ENCODE measurements around the gene LTBR.

Gene LTBR

DNA sequence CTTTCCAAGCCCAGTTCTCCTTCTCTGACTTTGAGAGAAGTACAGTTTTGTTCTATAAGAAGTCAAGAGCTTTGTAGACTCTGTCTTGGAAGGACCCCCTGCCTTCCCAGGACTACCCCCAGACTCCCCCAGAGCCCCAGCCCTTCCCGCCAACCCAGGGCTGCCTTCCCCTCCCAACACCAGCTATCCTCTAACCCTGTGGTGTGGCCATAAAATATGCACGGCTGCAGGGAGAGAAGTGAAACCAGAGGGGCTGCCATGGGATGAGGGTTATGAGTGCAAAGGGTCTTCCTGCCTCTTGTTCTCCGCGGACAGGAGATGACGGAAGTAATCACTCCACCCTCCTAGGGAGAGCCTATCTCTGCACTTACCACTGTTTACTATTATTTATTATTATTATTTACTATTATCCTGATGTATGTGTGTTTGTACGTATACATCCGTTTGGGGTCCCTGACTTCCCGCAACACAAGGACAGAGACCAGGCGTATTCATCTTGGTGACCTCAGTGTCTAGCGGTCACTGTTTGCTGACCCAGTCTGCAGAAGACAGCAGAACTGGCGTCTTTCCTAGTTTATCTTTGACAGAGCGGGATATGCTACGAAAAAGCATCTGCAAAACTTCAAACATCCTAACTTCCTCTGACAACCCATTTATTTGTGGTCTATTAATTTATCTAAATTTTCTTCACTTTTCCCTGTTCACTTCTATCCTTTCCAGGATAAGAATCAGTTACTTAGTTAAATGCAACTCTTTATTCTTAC, 5.1 kb upstream of the LTBR start:
- no peak for DNase-seq (ENCODE audit: low spot score)
- TF ChIP-seq, protein P1, sequence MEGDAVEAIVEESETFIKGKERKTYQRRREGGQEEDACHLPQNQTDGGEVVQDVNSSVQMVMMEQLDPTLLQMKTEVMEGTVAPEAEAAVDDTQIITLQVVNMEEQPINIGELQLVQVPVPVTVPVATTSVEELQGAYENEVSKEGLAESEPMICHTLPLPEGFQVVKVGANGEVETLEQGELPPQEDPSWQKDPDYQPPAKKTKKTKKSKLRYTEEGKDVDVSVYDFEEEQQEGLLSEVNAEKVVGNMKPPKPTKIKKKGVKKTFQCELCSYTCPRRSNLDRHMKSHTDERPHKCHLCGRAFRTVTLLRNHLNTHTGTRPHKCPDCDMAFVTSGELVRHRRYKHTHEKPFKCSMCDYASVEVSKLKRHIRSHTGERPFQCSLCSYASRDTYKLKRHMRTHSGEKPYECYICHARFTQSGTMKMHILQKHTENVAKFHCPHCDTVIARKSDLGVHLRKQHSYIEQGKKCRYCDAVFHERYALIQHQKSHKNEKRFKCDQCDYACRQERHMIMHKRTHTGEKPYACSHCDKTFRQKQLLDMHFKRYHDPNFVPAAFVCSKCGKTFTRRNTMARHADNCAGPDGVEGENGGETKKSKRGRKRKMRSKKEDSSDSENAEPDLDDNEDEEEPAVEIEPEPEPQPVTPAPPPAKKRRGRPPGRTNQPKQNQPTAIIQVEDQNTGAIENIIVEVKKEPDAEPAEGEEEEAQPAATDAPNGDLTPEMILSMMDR (IDR thresholded peaks at IDR 0.05; ENCODE audit: borderline replicate concordance, control extremely low read depth, extremely low read depth, insufficient read depth, missing control alignments): no peak
- in situ Hi-C loops (cut with MboI; ENCODE audit: low sequenced_read_pairs, unreplicated experiment): no loop called here

DNA sequence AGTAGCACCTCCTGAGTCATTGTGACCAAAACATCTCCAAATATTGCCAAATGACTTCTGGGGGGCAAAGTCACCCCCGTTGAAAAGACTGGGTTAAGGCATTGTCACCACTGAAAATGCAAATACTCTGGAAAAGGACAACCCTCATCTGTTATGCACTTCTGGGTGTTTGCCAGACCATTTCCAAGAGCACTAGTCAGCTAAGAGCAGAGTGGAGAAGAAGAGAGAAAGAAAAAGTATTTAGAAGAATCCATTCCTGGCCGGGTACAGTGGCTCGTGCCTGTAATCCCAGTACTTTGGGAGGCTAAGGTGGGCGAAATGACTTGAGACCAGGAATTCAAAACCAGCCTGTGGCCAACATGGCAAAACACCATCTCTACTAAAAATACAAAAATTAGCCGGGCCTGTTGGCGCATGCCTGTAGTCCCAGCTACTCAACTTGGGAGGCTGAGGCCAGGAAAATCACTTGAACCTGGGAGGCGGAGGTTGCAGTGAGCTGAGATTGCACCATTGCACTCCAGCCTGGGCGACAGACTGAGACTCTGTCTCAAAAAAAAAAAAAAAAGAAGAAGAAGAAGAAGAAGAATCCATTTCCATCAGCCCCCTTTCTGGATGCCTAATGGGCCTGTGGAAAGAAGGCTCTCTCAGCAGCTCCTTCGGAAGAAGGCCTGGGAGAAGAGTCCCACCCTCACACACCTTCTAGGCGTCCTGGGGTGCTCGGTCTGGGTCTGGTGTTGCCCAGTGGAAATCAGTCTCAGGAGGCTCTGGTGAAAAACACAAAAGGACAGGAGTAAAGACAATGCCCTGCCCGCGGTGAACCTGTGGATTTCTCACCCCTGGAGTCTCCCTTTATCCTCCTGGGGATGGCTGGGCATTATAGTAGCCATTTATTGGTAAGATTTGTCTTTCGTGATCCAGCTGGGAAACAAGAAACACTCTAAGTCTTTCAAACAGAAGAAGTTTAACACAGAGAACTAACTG, 3.5 kb upstream of the LTBR start:
- in situ Hi-C loops (cut with MboI; ENCODE audit: low sequenced_read_pairs, unreplicated experiment): no loop called here
- DNase-seq (ENCODE audit: low spot score): no peak
- TF ChIP-seq, protein P1 (IDR thresholded peaks at IDR 0.05; ENCODE audit: borderline replicate concordance, control extremely low read depth, extremely low read depth, insufficient read depth, missing control alignments): no peak

DNA sequence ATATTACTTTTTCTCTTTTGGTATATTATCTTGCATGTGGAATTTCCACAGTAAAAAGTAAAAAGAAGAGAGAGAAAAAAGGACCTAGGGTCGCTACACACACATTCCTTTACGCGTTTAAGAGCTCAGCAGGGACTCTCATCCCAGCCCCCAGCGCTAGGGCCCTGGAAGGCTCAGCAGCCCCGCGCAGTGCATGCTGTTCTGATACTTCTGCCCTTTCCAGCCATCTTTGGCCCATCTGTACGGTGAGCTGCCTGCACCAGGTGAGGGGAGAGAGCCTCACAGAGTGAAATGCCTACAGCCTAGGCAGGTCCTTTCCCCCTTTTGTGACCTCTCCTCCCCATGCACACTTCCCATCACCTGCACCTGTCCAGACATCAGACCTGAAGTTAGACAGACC, 1.6 kb upstream of the LTBR start:
- DNase-seq (ENCODE audit: low spot score): no peak
- in situ Hi-C loops (cut with MboI; ENCODE audit: low sequenced_read_pairs, unreplicated experiment): no loop called here
- TF ChIP-seq, protein P1 (IDR thresholded peaks at IDR 0.05; ENCODE audit: borderline replicate concordance, control extremely low read depth, extremely low read depth, insufficient read depth, missing control alignments): no peak

DNA sequence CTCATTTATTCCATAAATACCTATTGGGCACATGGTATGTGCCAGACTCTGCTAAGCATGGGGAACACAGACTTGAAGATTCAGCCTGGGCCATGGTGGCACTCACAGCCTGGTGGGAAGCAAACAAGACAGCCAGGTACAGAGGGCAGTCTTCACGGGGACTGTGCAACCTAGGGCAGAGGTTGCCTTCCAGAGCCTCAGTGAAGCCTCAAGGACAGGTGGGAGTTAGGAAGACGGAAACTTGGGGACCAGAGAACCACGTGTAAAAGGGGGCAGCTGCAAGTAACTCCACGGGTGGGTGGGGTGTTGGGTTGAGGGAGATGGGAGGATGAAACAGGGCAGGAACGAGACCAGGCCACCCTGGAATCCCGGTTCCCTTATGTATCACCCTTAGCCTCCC, 980 bp upstream of the LTBR start:
- TF ChIP-seq, protein P1 (IDR thresholded peaks at IDR 0.05; ENCODE audit: borderline replicate concordance, control extremely low read depth, extremely low read depth, insufficient read depth, missing control alignments): no peak
- no peak for DNase-seq (ENCODE audit: low spot score)
- in situ Hi-C loops (cut with MboI; ENCODE audit: low sequenced_read_pairs, unreplicated experiment): no loop called here

DNA sequence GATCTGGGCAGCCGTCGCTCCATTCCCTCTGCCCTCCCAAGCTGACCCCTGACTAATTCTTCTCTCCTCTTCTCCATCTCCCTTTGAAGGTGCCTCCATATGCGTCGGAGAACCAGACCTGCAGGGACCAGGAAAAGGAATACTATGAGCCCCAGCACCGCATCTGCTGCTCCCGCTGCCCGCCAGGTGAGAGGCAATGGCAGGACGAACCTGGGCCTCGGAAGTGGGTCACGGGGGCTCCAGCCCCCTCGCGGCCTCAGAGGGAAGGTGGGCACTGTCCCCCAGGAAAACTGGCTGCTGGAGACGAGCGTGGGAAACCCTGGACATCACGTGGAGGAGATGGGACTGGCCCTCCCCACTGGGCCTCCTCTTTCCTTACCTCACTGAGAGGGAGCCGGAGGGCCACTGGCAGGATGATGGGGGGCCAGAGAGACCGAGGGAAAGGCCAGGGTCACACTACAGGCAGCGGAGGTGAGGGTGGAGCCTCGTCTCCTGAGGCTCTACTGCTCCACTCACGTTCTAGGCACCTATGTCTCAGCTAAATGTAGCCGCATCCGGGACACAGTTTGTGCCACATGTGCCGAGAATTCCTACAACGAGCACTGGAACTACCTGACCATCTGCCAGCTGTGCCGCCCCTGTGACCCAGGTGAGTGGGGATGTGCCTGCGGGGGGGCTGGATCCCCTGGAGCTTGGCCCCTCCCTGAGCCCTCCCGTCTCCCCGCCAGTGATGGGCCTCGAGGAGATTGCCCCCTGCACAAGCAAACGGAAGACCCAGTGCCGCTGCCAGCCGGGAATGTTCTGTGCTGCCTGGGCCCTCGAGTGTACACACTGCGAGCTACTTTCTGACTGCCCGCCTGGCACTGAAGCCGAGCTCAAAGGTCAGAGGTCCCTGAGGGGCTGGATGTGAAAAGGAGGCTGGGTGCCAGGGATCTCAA, 806 bp downstream of the LTBR start:
- in situ Hi-C loops (cut with MboI; ENCODE audit: low sequenced_read_pairs, unreplicated experiment): no loop called here
- peak; percentile 35 for DNase-seq (ENCODE audit: low spot score)
- TF ChIP-seq, protein P1 (IDR thresholded peaks at IDR 0.05; ENCODE audit: borderline replicate concordance, control extremely low read depth, extremely low read depth, insufficient read depth, missing control alignments): no peak

DNA sequence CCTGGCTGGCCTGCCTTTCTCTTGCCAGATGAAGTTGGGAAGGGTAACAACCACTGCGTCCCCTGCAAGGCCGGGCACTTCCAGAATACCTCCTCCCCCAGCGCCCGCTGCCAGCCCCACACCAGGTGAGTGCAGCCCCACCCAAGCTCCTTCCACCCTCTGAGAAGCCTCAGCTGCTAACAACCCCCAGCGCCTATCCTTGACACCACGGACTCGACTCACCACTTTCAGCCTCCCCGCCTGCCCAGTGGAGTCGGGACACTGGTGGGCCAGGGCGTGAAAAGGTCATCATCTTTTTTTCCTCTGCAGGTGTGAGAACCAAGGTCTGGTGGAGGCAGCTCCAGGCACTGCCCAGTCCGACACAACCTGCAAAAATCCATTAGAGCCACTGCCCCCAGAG, 2.1 kb downstream of the LTBR start:
- TF ChIP-seq, protein P1 (IDR thresholded peaks at IDR 0.05; ENCODE audit: borderline replicate concordance, control extremely low read depth, extremely low read depth, insufficient read depth, missing control alignments): no peak
- no peak for DNase-seq (ENCODE audit: low spot score)
- in situ Hi-C loops (cut with MboI; ENCODE audit: low sequenced_read_pairs, unreplicated experiment): no loop called here

All from GM13976 (cell line).